HCT116 (cell line): ENCODE results near the gene PRSS22. TPM values are rescaled to one million over a fixed set of nuclear protein-coding genes. Genes with fewer than 3 reads are reported as not detected.

Experiments
- ATAC-seq: fragments of 200-7000 bp; cut with Tn5 transposase; 2 replicates; pipeline ENCODE4 v1.9.1; 2020; ENCODE audit warnings: mild to moderate bottlenecking, moderate library complexity
- BruUV-seq: library from RNA; stranded (reverse); fragments of 400-500 nt; replicated peaks from 2 replicates; lab custom pipeline; 2021; lab: Mats Ljungman, UMichigan
- CTCF ChIA-PET: fragments of 300-600 bp; sonication (Branson Sonifier 250); formaldehyde crosslinking; loops from one replicate; lab custom pipeline; 2021; ENCODE audit warnings: antibody characterized with exemption; lab: Charles Lee
- POLR2A ChIA-PET: fragments of 300-600, 350-600 bp; sonication (Branson Sonifier 250); formaldehyde crosslinking; loops from one replicate; lab custom pipeline; 2021; ENCODE audit warnings: antibody characterized with exemption; lab: Charles Lee
- RAD21 ChIA-PET, 2 experiments: fragments of 300-600 bp; sonication (Branson Sonifier 250); formaldehyde crosslinking; loops; one replicate each; lab custom pipeline; 2023; ENCODE audit warnings: low total read pairs in 2 of 2; ENCODE audit not compliant: uncharacterized antibody in 2 of 2, unreplicated experiment in 2 of 2, low non-redundant PET in 1 of 2; lab: Charles Lee
- DNase-seq: peaks from one replicate; pipeline ENCODE4 v3.0.0-alpha.2; 2010; ENCODE audit warnings: low read depth, low spot score
- H2AFZ ChIP-seq: fragments of 200-600 bp; shearing (Covaris generic), sonication (generic); 2 replicates; pipeline ENCODE4 v1.6.1; 2017; ENCODE audit warnings: low read depth, mixed run types, mixed read lengths, antibody characterized with exemption, low read length; ENCODE audit not compliant: poor library complexity, severe bottlenecking
- H3K27ac ChIP-seq: 2 replicates; pipeline ENCODE4 v1.5.1; 2012; ENCODE audit warnings: low read depth, low read length
- H3K27me3 ChIP-seq: fragments of 200-600 bp; sonication (generic); 2 replicates; pipeline ENCODE4 v1.6.1; 2016; ENCODE audit warnings: mixed run types, low read length, mixed read lengths; ENCODE audit not compliant: insufficient read depth
- H3K36me3 ChIP-seq, 2 experiments: fragments of 200-500 bp in 1 of 2; fragments of 200-600 bp in 1 of 2; sonication (Bioruptor generic) in 1 of 2; sonication (generic) in 1 of 2; 2 replicates each; pipeline versions ENCODE4 v1.5.1 to v1.6.1; 2014 to 2016; ENCODE audit warnings: low read length in 2 of 2, inconsistent platforms in 1 of 2, mixed read lengths in 1 of 2, mixed run types in 1 of 2; ENCODE audit not compliant: insufficient read depth in 2 of 2, control insufficient read depth in 1 of 2
- H3K4me1 ChIP-seq, 2 experiments: fragments of 200-600 bp in 1 of 2; sonication (generic) in 1 of 2; 2 replicates each; pipeline versions ENCODE4 v1.5.1 to v1.6.1; 2012 to 2017; ENCODE audit warnings: low read length in 2 of 2, inconsistent platforms in 1 of 2, mild to moderate bottlenecking in 1 of 2, mixed read lengths in 1 of 2, mixed run types in 1 of 2, moderate library complexity in 1 of 2; ENCODE audit not compliant: insufficient read depth in 2 of 2, control insufficient read depth in 1 of 2
- H3K4me2 ChIP-seq: fragments of 200-600 bp; sonication (generic); 2 replicates; pipeline ENCODE4 v1.6.1; 2017; ENCODE audit warnings: mixed run types, low read length, mixed read lengths
- H3K4me3 ChIP-seq, 2 experiments: fragments of 200-600 bp in 1 of 2; sonication (generic) in 1 of 2; replicated peaks in 1 of 2; 2 replicates each; pipeline ENCODE4 v1.5.1; 2011 to 2016; ENCODE audit warnings: low read length in 2 of 2, control low read depth in 1 of 2, low read depth in 1 of 2, mild to moderate bottlenecking in 1 of 2, mixed read lengths in 1 of 2, mixed run types in 1 of 2
- H3K79me2 ChIP-seq: fragments of 200-600 bp; sonication (generic); 2 replicates; pipeline ENCODE4 v1.6.1; 2017; ENCODE audit warnings: mild to moderate bottlenecking, mixed run types, low read length, moderate library complexity, mixed read lengths; ENCODE audit not compliant: insufficient read depth
- H3K9ac ChIP-seq: fragments of 200-600 bp; sonication (generic); 2 replicates; pipeline ENCODE4 v1.6.1; 2016; ENCODE audit warnings: low read length, mixed read lengths
- H3K9me2 ChIP-seq: fragments of 200-600 bp; sonication (generic), shearing (Covaris generic); 2 replicates; pipeline ENCODE4 v1.6.1; 2017; ENCODE audit warnings: mixed run types, mild to moderate bottlenecking, moderate library complexity; ENCODE audit not compliant: insufficient read depth
- H3K9me3 ChIP-seq, 2 experiments: fragments of 200-500 bp in 1 of 2; fragments of 200-600 bp in 1 of 2; sonication (Bioruptor generic) in 1 of 2; sonication (generic) in 1 of 2; 2 replicates each; pipeline ENCODE4 v1.6.1; 2014 to 2017; ENCODE audit warnings: low read length in 2 of 2, mixed read lengths in 2 of 2, inconsistent platforms in 1 of 2, low read depth in 1 of 2, mild to moderate bottlenecking in 1 of 2, mixed run types in 1 of 2, moderate library complexity in 1 of 2; ENCODE audit not compliant: control insufficient read depth in 1 of 2, insufficient read depth in 1 of 2
- H4K20me1 ChIP-seq: fragments of 200-600 bp; sonication (generic), shearing (Covaris generic); 2 replicates; pipeline ENCODE4 v1.6.1; 2017; ENCODE audit warnings: mixed run types, mild to moderate bottlenecking, moderate library complexity; ENCODE audit not compliant: insufficient read depth
- CBX3 ChIP-seq: IDR thresholded peaks from 2 replicates; pipeline ENCODE4 v1.6.1; 2012; ENCODE audit warnings: low read depth
- POLR2A ChIP-seq: IDR thresholded peaks from 2 replicates; pipeline ENCODE4 v1.7.0; 2011; ENCODE audit warnings: borderline replicate concordance; ENCODE audit not compliant: insufficient read depth, insufficient read length; ENCODE audit errors: extremely low read depth
- POLR2AphosphoS5 ChIP-seq: IDR thresholded peaks from 2 replicates; pipeline ENCODE4 v1.6.1; 2011; ENCODE audit warnings: mild to moderate bottlenecking, low read depth, low read length, moderate library complexity
- TCF7L2 ChIP-seq: IDR thresholded peaks from 2 replicates; pipeline ENCODE4 v1.7.0; 2011; ENCODE audit warnings: borderline replicate concordance, inconsistent platforms; ENCODE audit not compliant: insufficient read depth, insufficient read length; ENCODE audit errors: extremely low read depth
- intact Hi-C: fragments of 100-400 bp; cut with micrococcal nuclease; formaldehyde crosslinking; loops from 2 replicates; pipeline ENCODE4 v1.10.0; 2022
- total RNA-seq: library from RNA; stranded (reverse); gene quantifications from one replicate; pipeline ENCODE4 v1.2.1, GENCODE V29; 2021; ENCODE audit not compliant: unreplicated experiment
- TF ChIP-seq, protein P1 (sequence below): IDR thresholded peaks from 2 replicates; pipeline ENCODE4 v1.6.1; 2012
- TF ChIP-seq, protein P2 (sequence below): IDR thresholded peaks from 2 replicates; pipeline ENCODE4 v1.6.1; 2012

The PRSS22 gene
- total RNA-seq, 1 experiment from 2014 or later, result 20.2 TPM

DNA sequence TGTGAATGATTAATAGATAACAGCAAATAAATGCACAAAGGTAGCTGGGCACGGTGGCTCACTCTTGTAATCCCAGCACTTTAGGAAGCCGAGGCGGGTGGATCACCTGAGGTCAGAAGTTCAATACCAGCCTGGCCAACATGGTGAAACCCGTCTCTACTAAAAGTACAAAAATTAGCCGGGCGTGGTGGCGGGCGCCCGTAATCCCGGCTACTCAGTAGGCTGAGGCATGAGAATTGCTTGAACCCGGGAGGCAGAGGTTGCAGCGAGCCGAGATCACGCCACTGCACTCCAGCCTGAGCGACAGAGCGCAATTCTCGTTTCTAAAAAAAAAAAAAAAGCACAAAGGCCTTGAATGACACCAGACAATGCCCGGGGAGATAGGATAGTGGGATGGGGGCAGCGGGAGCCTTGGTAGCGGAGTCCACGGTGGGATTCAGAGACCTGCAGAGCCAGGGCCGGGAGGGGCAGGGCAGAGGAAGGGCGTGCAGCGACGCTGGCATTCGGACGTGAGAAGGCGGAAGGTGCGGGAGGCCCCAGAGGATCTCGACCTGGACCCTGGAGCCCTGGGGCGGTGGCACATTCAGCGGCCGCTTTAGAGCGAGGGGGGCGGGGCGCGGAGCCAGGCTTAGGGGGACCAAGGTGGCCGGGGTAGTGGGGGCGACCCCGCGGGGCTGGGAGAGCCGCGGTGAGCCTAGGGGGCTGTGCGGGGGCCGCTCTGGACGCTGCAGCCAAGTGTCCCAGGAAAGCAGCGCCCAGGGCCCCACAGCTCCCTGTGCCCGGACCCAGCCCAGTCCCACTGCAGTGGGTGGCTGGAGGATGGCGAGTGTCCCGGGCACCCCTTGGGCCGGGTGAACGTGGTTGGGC is 24.0 kb upstream of the PRSS22 start:
- intact Hi-C loops, result loop anchor here (1.0 kb wide), 1 partner anchor 23 kb away; no protein-coding TSS in a partner anchor
- no peaks in the 10 kb centered on the region for H3K36me3 ChIP-seq
- peak overlapping the region; percentile 93 for H3K9ac ChIP-seq
- no peak overlapping the region for H2AFZ ChIP-seq
- POLR2A ChIA-PET, result interaction anchor here (0.9 to 2.8 kb wide), 12 partner anchors 14 to 130 kb away, joined by 3 to 21 read pairs (median 4); partner anchors contain the start of genes FLYWCH1 and PRSS22
- peaks cover 9 to 18% of the 10 kb centered on the region in 2 experiments for H3K4me1 ChIP-seq
- H3K4me2 ChIP-seq, result peak overlapping the region; percentile 94
- no peaks in the 10 kb centered on the region for H4K20me1 ChIP-seq
- CTCF ChIA-PET, result interaction anchor here (0.9 to 2.1 kb wide), 10 partner anchors 7 to 43 kb away, joined by 3 to 16 read pairs (median 6); partner anchors contain the start of gene PRSS22
- DNase-seq (no peak), ATAC-seq (peak; percentile 23)
- no peaks in the 10 kb centered on the region for H3K27me3 ChIP-seq
- no TSS peak for BruUV-seq
- peaks cover 14% of the 10 kb centered on the region; the same call in 1 of the 2 replicates for H3K79me2 ChIP-seq
- no peaks in the 10 kb centered on the region for H3K9me2 ChIP-seq
- RAD21 ChIA-PET, result no interaction called here
- TF ChIP-seq, protein P1, sequence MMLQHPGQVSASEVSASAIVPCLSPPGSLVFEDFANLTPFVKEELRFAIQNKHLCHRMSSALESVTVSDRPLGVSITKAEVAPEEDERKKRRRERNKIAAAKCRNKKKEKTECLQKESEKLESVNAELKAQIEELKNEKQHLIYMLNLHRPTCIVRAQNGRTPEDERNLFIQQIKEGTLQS, result no peak
- TF ChIP-seq, protein P2, sequence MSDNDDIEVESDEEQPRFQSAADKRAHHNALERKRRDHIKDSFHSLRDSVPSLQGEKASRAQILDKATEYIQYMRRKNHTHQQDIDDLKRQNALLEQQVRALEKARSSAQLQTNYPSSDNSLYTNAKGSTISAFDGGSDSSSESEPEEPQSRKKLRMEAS, result no peak; the same call in 1 of the 2 replicates
- TF ChIP-seq POLR2A, result peak; percentile 38
- peak; percentile 70 for TF ChIP-seq POLR2AphosphoS5
- H3K27ac ChIP-seq, result peak overlapping the region; percentile 78
- peaks cover 0 to 7% of the 10 kb centered on the region in 2 experiments; a peak in 1 of 4 replicates for H3K9me3 ChIP-seq
- peak overlapping the region; percentile 80 to 98 for H3K4me3 ChIP-seq

DNA sequence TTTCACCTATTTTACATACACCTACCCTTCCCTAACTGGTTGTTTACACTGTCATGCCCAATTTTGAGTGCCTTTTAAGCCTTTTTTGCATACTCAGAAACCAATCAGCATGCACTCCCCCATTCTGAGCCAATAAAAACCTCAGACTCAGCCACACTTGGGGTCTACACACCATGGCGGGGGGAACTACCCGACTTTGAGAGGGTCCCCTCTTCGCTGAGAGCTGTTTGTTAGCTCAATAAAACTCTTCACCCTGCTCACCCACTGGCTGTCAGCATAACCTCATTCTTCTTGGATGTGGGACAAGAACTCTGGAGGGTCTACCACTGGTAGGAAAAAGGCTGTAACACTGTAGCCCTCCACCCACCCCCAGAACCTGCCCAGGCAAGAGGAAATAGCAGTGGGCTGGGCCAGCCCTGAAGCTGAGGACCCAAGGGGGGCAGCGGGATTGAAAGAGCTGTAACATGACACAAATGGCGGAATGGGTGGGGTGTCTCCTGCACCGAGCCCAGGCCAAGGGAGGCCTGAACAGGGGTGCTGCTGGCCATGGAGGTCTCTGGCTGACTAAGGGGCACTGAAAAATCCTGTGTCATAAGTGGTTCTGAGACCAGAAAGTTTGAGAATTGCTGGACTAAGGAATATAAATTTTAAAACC is 22.0 kb upstream of the PRSS22 start:
- no TSS peak for BruUV-seq
- H3K27ac ChIP-seq, result no peak overlapping the region
- H3K4me1 ChIP-seq, result peaks cover 9 to 22% of the 10 kb centered on the region in 2 experiments
- H3K9me2 ChIP-seq, result no peaks in the 10 kb centered on the region
- H3K4me2 ChIP-seq, result no peak overlapping the region
- CTCF ChIA-PET, result interaction anchor here (1.1 kb wide), 1 partner anchor 12 kb away, joined by 4 read pairs; no protein-coding TSS in a partner anchor
- TF ChIP-seq CBX3 (0 out of 2 replicates have a peak, but pooled peaks have one; percentile 4), TCF7L2 (no peak)
- TF ChIP-seq, all 23 proteins: peak for 1
- intact Hi-C loops, result no loop called here
- Histone ChIP-seq H3K4me3 (no peak overlapping the region), H3K9me3 (peaks cover 0 to 7% of the 10 kb centered on the region in 2 experiments; a peak in 1 of 4 replicates), H3K36me3 (no peaks in the 10 kb centered on the region), H3K79me2 (peaks cover 14% of the 10 kb centered on the region; the same call in 1 of the 2 replicates), H4K20me1 (no peaks in the 10 kb centered on the region), H2AFZ (no peak overlapping the region), H3K9ac (no peak overlapping the region), H3K27me3 (no peaks in the 10 kb centered on the region)
- RAD21 ChIA-PET, result no interaction called here
- DNase-seq (no peak), ATAC-seq (no peak)
- POLR2A ChIA-PET, result no interaction called here
